A673 (cell line): ENCODE measurements around the gene AATK. TPM values are rescaled to one million over a fixed set of nuclear protein-coding genes. Genes with fewer than 3 reads are reported as not detected.

Experiments used
- BruUV-seq: library from RNA; stranded (reverse); fragments of 400-500 nt; replicated peaks from 2 replicates; lab custom pipeline; 2021; lab: Mats Ljungman, UMichigan
- CTCF ChIA-PET: fragments of 300-600 bp; sonication (Branson Sonifier 250); formaldehyde crosslinking; loops from one replicate; lab custom pipeline; 2022; ENCODE audit warnings: antibody characterized with exemption; lab: Charles Lee
- POLR2A ChIA-PET: fragments of 300-600 bp; sonication (Branson Sonifier 250); formaldehyde crosslinking; loops from one replicate; lab custom pipeline; 2022; ENCODE audit warnings: antibody characterized with exemption; ENCODE audit not compliant: low non-redundant PET; lab: Charles Lee
- DNase-seq: peaks from one replicate; pipeline ENCODE4 v3.0.0-alpha.2; 2015; ENCODE audit warnings: low spot score
- H3K27ac ChIP-seq: fragments of 200-600 bp; sonication (generic); 2 replicates; pipeline ENCODE4 v1.5.1; 2016; ENCODE audit warnings: mixed run types, low read depth, mild to moderate bottlenecking, mixed read lengths, antibody characterized with exemption, low read length; ENCODE audit not compliant: poor library complexity, severe bottlenecking
- H3K27me3 ChIP-seq: fragments of 200-600 bp; sonication (generic); replicated peaks from 2 replicates; pipeline ENCODE4 v1.6.1; 2017; ENCODE audit warnings: mixed run types, low read depth, mild to moderate bottlenecking, mixed read lengths, antibody characterized with exemption, low read length; ENCODE audit not compliant: insufficient read depth, poor library complexity
- H3K36me3 ChIP-seq: fragments of 200-600 bp; sonication (generic); 2 replicates; pipeline ENCODE4 v1.6.1; 2016; ENCODE audit warnings: mixed run types, mild to moderate bottlenecking, mixed read lengths, antibody characterized with exemption, low read length; ENCODE audit not compliant: insufficient read depth, poor library complexity, severe bottlenecking
- H3K4me1 ChIP-seq: fragments of 200-600 bp; sonication (generic); 2 replicates; pipeline ENCODE4 v1.6.1; 2017; ENCODE audit warnings: mixed run types, mild to moderate bottlenecking, mixed read lengths, antibody characterized with exemption, low read length; ENCODE audit not compliant: insufficient read depth, poor library complexity, severe bottlenecking
- H3K4me3 ChIP-seq: fragments of 200-600 bp; sonication (generic); 2 replicates; pipeline ENCODE4 v1.5.1; 2016; ENCODE audit warnings: low read depth, mixed run types, mild to moderate bottlenecking, mixed read lengths, low read length; ENCODE audit not compliant: poor library complexity, severe bottlenecking
- H3K9me3 ChIP-seq: fragments of 200-600 bp; sonication (generic); 2 replicates; pipeline ENCODE4 v1.6.1; 2016; ENCODE audit warnings: mixed run types, low read depth, mild to moderate bottlenecking, mixed read lengths, antibody characterized with exemption, low read length; ENCODE audit not compliant: poor library complexity, severe bottlenecking
- EZH2 ChIP-seq: fragments of 200-600 bp; sonication (generic); IDR thresholded peaks from 2 replicates; pipeline ENCODE4 v1.6.1; 2017; ENCODE audit warnings: borderline replicate concordance, low read depth, mild to moderate bottlenecking, mixed read lengths, antibody characterized with exemption, low read length; ENCODE audit not compliant: poor library complexity, severe bottlenecking
- intact Hi-C: fragments of 100-400 bp; cut with micrococcal nuclease; formaldehyde crosslinking; loops from one replicate; pipeline ENCODE4 v1.10.0; 2022; ENCODE audit not compliant: unreplicated experiment
- total RNA-seq: library from RNA; stranded (reverse); gene quantifications from 2 replicates; pipeline ENCODE4 v1.2.3, GENCODE V29; 2021
- TF ChIP-seq, protein P1 (sequence below): fragments of 300-800, 200-600 bp; sonication (generic); conservative IDR thresholded peaks from 2 replicates; pipeline ENCODE4 v1.5.1; 2017; ENCODE audit warnings: low read depth, mild to moderate bottlenecking, antibody characterized with exemption, low read length, moderate library complexity, mixed read lengths

Gene AATK
- total RNA-seq, 1 experiment from 2014 or later = 0.90 TPM

DNA sequence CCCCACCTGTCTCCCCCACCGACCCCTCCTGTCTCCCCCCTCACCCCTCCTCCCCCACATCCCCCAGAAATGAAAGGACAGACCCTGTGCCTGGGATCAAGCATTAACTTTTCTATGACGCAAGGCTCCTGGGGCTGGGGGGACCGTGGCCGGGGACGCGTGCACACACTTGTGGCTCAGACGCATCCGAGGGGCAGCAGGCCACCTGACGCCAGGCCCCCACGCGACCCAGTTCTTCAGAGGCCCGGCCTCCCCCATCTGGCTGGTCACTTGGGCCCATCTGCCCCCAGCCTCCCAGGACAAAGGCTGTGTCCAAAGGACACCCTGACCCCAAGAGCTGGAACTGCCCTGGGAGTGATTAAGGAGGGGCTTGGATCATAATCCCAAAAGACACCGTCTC, 14.7 kb downstream of the AATK start:
- intact Hi-C loops = no loop called here
- ChIA-PET POLR2A (no interaction called here), CTCF (no interaction called here)
- H3K27ac ChIP-seq = no peak overlapping the region
- no peaks in the 10 kb centered on the region for H3K36me3 ChIP-seq
- H3K9me3 ChIP-seq = no peaks in the 10 kb centered on the region
- no peak for DNase-seq
- no peaks in the 10 kb centered on the region for H3K27me3 ChIP-seq
- H3K4me3 ChIP-seq = no peak overlapping the region
- TF ChIP-seq, protein P1, sequence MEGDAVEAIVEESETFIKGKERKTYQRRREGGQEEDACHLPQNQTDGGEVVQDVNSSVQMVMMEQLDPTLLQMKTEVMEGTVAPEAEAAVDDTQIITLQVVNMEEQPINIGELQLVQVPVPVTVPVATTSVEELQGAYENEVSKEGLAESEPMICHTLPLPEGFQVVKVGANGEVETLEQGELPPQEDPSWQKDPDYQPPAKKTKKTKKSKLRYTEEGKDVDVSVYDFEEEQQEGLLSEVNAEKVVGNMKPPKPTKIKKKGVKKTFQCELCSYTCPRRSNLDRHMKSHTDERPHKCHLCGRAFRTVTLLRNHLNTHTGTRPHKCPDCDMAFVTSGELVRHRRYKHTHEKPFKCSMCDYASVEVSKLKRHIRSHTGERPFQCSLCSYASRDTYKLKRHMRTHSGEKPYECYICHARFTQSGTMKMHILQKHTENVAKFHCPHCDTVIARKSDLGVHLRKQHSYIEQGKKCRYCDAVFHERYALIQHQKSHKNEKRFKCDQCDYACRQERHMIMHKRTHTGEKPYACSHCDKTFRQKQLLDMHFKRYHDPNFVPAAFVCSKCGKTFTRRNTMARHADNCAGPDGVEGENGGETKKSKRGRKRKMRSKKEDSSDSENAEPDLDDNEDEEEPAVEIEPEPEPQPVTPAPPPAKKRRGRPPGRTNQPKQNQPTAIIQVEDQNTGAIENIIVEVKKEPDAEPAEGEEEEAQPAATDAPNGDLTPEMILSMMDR = no peak
- TF ChIP-seq EZH2 = no peak
- H3K4me1 ChIP-seq = peaks cover 11% of the 10 kb centered on the region
- no TSS peak for BruUV-seq

DNA sequence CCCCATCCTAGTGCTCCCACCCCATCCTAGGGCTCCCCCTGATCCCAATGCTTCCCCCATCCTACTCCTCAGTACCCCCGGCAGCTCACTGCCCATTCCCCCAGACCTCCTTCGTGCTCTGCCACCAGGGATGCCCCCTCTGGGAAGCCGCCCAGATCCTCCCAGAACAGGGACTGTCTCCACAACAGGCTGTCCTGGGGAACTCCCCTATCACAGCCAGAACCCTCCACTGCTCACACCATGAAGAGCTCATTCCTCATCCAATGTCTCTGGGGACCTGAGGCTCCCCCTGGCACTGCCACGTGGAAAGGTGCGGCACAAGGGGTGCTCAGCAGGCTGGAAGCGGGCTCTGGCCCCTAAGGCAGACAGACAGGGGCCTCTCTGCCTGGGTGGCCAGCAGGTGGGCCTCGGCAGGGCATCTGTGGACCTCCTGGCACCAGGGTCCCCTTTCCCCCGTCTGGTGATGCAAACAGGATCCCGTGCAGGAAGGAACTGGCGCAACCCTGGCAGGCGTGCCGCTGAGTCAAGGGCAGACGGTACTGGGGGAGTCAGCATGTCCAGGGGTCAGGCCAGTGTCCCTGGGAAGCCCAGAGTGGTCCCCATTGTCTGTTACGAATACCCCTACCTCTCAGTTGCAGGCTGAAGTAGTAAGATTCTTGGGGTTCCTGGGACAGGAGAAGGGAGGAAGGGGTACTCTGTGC, 15.5 kb downstream of the AATK start:
- Histone ChIP-seq H3K4me3 (no peak overlapping the region), H3K4me1 (peaks cover 11% of the 10 kb centered on the region), H3K27me3 (no peaks in the 10 kb centered on the region), H3K36me3 (no peaks in the 10 kb centered on the region), H3K27ac (no peak overlapping the region), H3K9me3 (no peaks in the 10 kb centered on the region)
- no peak for TF ChIP-seq EZH2
- TF ChIP-seq, protein P1 = no peak
- ChIA-PET POLR2A (interaction anchor here (0.5 to 0.8 kb wide), 2 partner anchors 446 to 829 kb away, joined by 4 to 13 read pairs; no protein-coding TSS in a partner anchor), CTCF (no interaction called here)
- BruUV-seq = no TSS peak
- DNase-seq = no peak
- intact Hi-C loops = no loop called here

DNA sequence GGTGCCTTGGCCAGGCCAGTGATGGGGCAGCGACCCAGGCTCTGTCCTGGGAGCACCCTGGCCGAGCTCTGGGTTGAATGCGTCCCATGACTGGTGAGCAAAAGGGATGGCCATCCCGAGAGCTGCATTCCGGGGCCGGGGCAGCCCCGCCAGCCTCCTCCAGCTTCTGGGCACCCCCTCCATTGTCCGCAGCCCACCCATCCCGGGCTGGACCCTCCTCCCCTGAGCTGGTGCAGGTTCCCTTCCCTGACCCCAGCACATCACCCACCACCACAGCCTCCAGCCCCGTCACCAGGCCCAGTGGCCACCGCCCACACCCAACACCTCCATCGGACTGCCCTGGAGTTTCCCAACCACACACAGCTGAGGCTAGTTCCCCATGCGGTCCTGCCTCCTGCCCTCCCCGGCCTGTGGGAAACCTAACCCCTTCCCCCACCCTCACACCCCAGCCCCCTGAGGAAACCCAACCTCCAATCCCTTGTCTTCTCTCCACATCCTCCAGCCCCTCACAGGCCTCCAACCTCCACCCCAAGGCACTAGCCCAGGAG, 17.0 kb downstream of the AATK start:
- no peak for TF ChIP-seq EZH2
- TF ChIP-seq, protein P1 = no peak
- H3K27ac ChIP-seq = no peak overlapping the region
- no TSS peak for BruUV-seq
- intact Hi-C loops = no loop called here
- H3K9me3 ChIP-seq = no peaks in the 10 kb centered on the region
- peaks cover 9% of the 10 kb centered on the region for H3K4me1 ChIP-seq
- no peaks in the 10 kb centered on the region for H3K36me3 ChIP-seq
- CTCF ChIA-PET = interaction anchor here (0.6 kb wide), 1 partner anchor 9 kb away, joined by 9 read pairs; no protein-coding TSS in a partner anchor
- H3K4me3 ChIP-seq = no peak overlapping the region
- POLR2A ChIA-PET = no interaction called here
- no peak for DNase-seq
- H3K27me3 ChIP-seq = no peaks in the 10 kb centered on the region
